Choroid plexus epithelial cell (primary cell): ENCODE data around the gene RETN.
A peak's percentile ranks its signal among the peaks of the same experiment; 100 is the strongest.

Experiments used
- DNase-seq: peaks from one replicate; pipeline ENCODE4 v3.0.0-alpha.2; 2010; ENCODE audit warnings: low read depth
- H3K4me3 ChIP-seq: 2 replicates; pipeline ENCODE4 v1.5.1; 2011; ENCODE audit warnings: low read depth, mild to moderate bottlenecking, control low read depth, low read length, moderate library complexity
- CTCF ChIP-seq: conservative IDR thresholded peaks from 2 replicates; pipeline ENCODE4 v1.5.1; 2011; ENCODE audit warnings: low read depth, mild to moderate bottlenecking, control low read depth, inconsistent platforms, low read length, moderate library complexity

RETN gene

GRCh38 chr19:7652061-7652641 lies 16.7 kb upstream of the RETN start:
- peak overlapping the region; percentile 7 for H3K4me3 ChIP-seq
- DNase-seq: peak; percentile 92
- TF ChIP-seq CTCF: peak; percentile 97

- TF ChIP-seq CTCF: no peak
- no peak for DNase-seq
- no peak overlapping the region for H3K4me3 ChIP-seq
Measured at GRCh38 chr19:7654401-7654800, 14.4 kb upstream of the RETN start.

- H3K4me3 ChIP-seq: no peak overlapping the region
- DNase-seq: no peak
- no peak for TF ChIP-seq CTCF
Measured at GRCh38 chr19:7655581-7655980, 13.3 kb upstream of the RETN start.

GRCh38 chr19:7657131-7657751 lies 11.6 kb upstream of the RETN start:
- no peak for TF ChIP-seq CTCF
- no peak for DNase-seq
- H3K4me3 ChIP-seq: no peak overlapping the region

- DNase-seq: no peak
- no peak for TF ChIP-seq CTCF
- no peak overlapping the region for H3K4me3 ChIP-seq
Measured at GRCh38 chr19:7658219-7658686, 10.6 kb upstream of the RETN start.

- no peak for TF ChIP-seq CTCF
- no peak overlapping the region for H3K4me3 ChIP-seq
- DNase-seq: no peak
Measured at GRCh38 chr19:7661744-7662538, 6.9 kb upstream of the RETN start.
